GM19099 (cell line): ENCODE data around the gene RNF130.

Experiments used
- POLR2A ChIP-seq: IDR thresholded peaks from 3 replicates; pipeline ENCODE4 v1.6.1; 2011; ENCODE audit warnings: low read depth; ENCODE audit not compliant: insufficient read length; ENCODE audit errors: extremely low read depth

RNF130 gene

GRCh38 chr5:180071531-180072255 lies at the start of gene RNF130:
RNF130 (minus strand) TSS chr5:180071759; CDS start chr5:180071702, 57 bp downstream.
- no peak for TF ChIP-seq POLR2A

- no peak for TF ChIP-seq POLR2A
Observed at GRCh38 chr5:180120237-180121101, 48.9 kb upstream of the RNF130 start.

GRCh38 chr5:180119903-180120236 lies 48.3 kb upstream of the RNF130 start:
- TF ChIP-seq POLR2A: no peak

- TF ChIP-seq POLR2A: no peak
Observed at GRCh38 chr5:180119031-180119902, 47.7 kb upstream of the RNF130 start.

- no peak for TF ChIP-seq POLR2A
Observed at GRCh38 chr5:180118391-180118791, 46.8 kb upstream of the RNF130 start.

- TF ChIP-seq POLR2A: no peak
Observed at GRCh38 chr5:180117000-180117725, 45.6 kb upstream of the RNF130 start.

GRCh38 chr5:180116077-180116999 lies 44.8 kb upstream of the RNF130 start:
- no peak for TF ChIP-seq POLR2A

GRCh38 chr5:180115326-180116076 lies 43.9 kb upstream of the RNF130 start:
- no peak for TF ChIP-seq POLR2A

GRCh38 chr5:180114304-180115003 lies 42.9 kb upstream of the RNF130 start:
- TF ChIP-seq POLR2A: no peak

GRCh38 chr5:180113660-180114303 lies 42.2 kb upstream of the RNF130 start:
- TF ChIP-seq POLR2A: no peak

- no peak for TF ChIP-seq POLR2A
Observed at GRCh38 chr5:180112181-180112861, 40.8 kb upstream of the RNF130 start.
